ENCODE data around the gene ACCSL.

The ACCSL gene

GRCh38 chr11:44090539-44090938 is 42.8 kb downstream of the ACCSL start:
- Histone ChIP-seq H3K27me3 (ENCODE audit: control insufficient read depth in 1 of 2, insufficient read depth in 2 of 2, low read length in 2 of 2) (no peaks in the 10 kb centered on the region), H3K4me3 (ENCODE audit: low read depth in 1 of 2, low read length in 2 of 2) (no peak overlapping the region), H3K9me3 (ENCODE audit: control insufficient read depth in 1 of 2, low read length in 2 of 2) (no peaks in the 10 kb centered on the region), H3K9ac (ENCODE audit: low read depth in 1 of 2, low read length in 2 of 2) (no peak overlapping the region), H3K36me3 (ENCODE audit: control insufficient read depth in 1 of 2, insufficient read depth in 2 of 2, low read length in 2 of 2) (no peaks in the 10 kb centered on the region), H3K27ac (ENCODE audit: low read depth, low read length) (no peak overlapping the region), H3K4me1 (ENCODE audit: control insufficient read depth in 1 of 2, insufficient read depth in 2 of 2, low read length in 2 of 2) (peaks cover 0 to 3% of the 10 kb centered on the region in 2 donors)

DNA sequence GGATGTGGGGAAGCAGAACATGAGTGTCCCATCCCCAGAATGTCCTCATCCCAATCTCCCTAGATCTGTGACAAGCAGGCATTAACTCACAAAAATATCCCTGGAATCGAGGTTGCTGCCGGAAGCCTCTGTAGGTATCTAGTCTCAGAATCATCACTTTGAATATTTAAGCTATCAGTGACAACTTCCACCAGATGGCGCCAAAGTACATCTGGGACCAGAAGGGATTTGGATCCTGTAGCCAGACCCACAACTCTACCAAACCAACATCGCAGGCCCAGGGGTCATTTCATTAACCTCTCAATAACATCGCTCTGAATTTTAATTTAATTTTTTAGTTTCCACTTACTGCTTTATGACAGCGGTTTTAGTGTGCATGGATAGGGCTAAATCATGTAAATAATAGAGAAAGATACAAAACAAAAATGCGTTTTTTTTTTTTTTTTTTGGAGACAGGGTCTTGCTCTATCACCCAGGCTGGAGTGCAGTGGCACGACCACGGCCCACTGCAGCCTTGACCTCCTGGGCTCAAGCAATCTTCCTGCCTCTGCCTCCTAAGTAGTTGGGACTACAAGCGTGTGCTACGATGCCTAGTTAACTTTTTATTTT is 46.6 kb downstream of the ACCSL start:
- no peak overlapping the region for H3K27ac ChIP-seq (ENCODE audit: low read depth, low read length)
- H3K4me3 ChIP-seq (ENCODE audit: low read depth in 1 of 2, low read length in 2 of 2): no peak overlapping the region
- peaks cover 7 to 9% of the 10 kb centered on the region in 2 donors for H3K4me1 ChIP-seq (ENCODE audit: control insufficient read depth in 1 of 2, insufficient read depth in 2 of 2, low read length in 2 of 2)
- peaks cover 0 to 4% of the 10 kb centered on the region in 2 donors for H3K36me3 ChIP-seq (ENCODE audit: control insufficient read depth in 1 of 2, insufficient read depth in 2 of 2, low read length in 2 of 2)
- H3K9ac ChIP-seq (ENCODE audit: low read depth in 1 of 2, low read length in 2 of 2): no peak overlapping the region
- no peaks in the 10 kb centered on the region for H3K9me3 ChIP-seq (ENCODE audit: control insufficient read depth in 1 of 2, low read length in 2 of 2)
- H3K27me3 ChIP-seq (ENCODE audit: control insufficient read depth in 1 of 2, insufficient read depth in 2 of 2, low read length in 2 of 2): no peaks in the 10 kb centered on the region

- H3K27ac ChIP-seq (ENCODE audit: low read depth, low read length): peak within 1 kb of the TSS; percentile 54
- H3K4me1 ChIP-seq (ENCODE audit: control insufficient read depth in 1 of 2, insufficient read depth in 2 of 2, low read length in 2 of 2): peaks cover 7 to 9% of the 10 kb centered on the region in 2 donors
- H3K4me3 ChIP-seq (ENCODE audit: low read depth in 1 of 2, low read length in 2 of 2): peak within 1 kb of the TSS; percentile 75 to 83
- no peaks in the 10 kb centered on the region for H3K9me3 ChIP-seq (ENCODE audit: control insufficient read depth in 1 of 2, low read length in 2 of 2)
- H3K27me3 ChIP-seq (ENCODE audit: control insufficient read depth in 1 of 2, insufficient read depth in 2 of 2, low read length in 2 of 2): no peaks in the 10 kb centered on the region
- H3K36me3 ChIP-seq (ENCODE audit: control insufficient read depth in 1 of 2, insufficient read depth in 2 of 2, low read length in 2 of 2): peaks cover 0 to 4% of the 10 kb centered on the region in 2 donors
- H3K9ac ChIP-seq (ENCODE audit: low read depth in 1 of 2, low read length in 2 of 2): peak within 1 kb of the TSS; percentile 58 to 71
Observed at GRCh38 chr11:44095506-44096359, 48.0 kb downstream of the ACCSL start, which contains the start of gene EXT2. TSS of gene EXT2 (plus strand) at chr11:44095678. CDS start at chr11:44107713, 12,035 bp downstream.

DNA sequence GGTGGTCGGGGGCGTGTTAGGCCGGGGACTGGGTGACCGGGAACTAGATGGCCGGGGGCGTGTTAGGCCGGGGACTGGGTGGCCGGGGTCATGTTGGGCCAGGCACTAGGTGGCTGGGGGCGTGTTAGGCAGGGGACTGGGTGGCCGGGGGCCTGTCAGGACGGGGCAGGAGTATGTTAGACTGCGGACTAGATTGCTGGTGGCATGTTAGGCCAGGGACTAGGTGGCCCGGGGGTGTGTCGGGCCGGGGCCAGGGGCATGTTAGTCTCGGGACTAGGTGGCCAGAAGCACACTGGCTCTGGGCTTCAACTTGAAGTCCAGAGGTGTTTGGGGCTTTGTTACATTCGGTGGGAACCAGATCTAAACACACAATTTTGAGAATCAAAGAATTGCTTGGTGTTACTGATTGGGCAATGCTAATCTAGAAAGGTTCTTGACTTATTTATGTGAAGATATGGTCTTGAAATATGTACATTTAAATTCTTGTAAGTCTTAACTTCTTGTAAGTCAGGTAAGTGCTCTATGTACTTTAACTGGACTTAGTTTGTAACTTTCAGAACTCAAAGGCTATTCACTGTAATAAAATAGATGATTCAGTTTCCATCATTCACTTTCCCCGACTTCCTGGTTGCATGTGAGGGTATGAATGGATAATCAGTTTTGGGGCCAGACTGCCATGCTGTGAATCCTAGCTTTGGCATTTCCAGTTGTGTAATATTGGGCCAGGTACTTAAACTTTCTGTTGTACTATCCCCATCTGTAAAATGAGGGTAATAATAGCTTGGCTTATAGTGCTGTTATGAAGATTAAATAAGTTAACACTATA is 48.8 kb downstream of the ACCSL start:
- peak overlapping the region; percentile 58 to 71 for H3K9ac ChIP-seq (ENCODE audit: low read depth in 1 of 2, low read length in 2 of 2)
- H3K4me1 ChIP-seq (ENCODE audit: control insufficient read depth in 1 of 2, insufficient read depth in 2 of 2, low read length in 2 of 2): peaks cover 7 to 9% of the 10 kb centered on the region in 2 donors
- H3K27me3 ChIP-seq (ENCODE audit: control insufficient read depth in 1 of 2, insufficient read depth in 2 of 2, low read length in 2 of 2): no peaks in the 10 kb centered on the region
- peaks cover 0 to 4% of the 10 kb centered on the region in 2 donors for H3K36me3 ChIP-seq (ENCODE audit: control insufficient read depth in 1 of 2, insufficient read depth in 2 of 2, low read length in 2 of 2)
- H3K27ac ChIP-seq (ENCODE audit: low read depth, low read length): no peak overlapping the region
- peak overlapping the region; percentile 75 to 83 for H3K4me3 ChIP-seq (ENCODE audit: low read depth in 1 of 2, low read length in 2 of 2)
- H3K9me3 ChIP-seq (ENCODE audit: control insufficient read depth in 1 of 2, low read length in 2 of 2): no peaks in the 10 kb centered on the region

- Histone ChIP-seq H3K27ac (ENCODE audit: low read depth, low read length) (no peak overlapping the region), H3K27me3 (ENCODE audit: control insufficient read depth in 1 of 2, insufficient read depth in 2 of 2, low read length in 2 of 2) (no peaks in the 10 kb centered on the region), H3K9ac (ENCODE audit: low read depth in 1 of 2, low read length in 2 of 2) (no peak overlapping the region), H3K4me3 (ENCODE audit: low read depth in 1 of 2, low read length in 2 of 2) (no peak overlapping the region), H3K9me3 (ENCODE audit: control insufficient read depth in 1 of 2, low read length in 2 of 2) (no peaks in the 10 kb centered on the region), H3K36me3 (ENCODE audit: control insufficient read depth in 1 of 2, insufficient read depth in 2 of 2, low read length in 2 of 2) (peaks cover 0 to 4% of the 10 kb centered on the region in 2 donors), H3K4me1 (ENCODE audit: control insufficient read depth in 1 of 2, insufficient read depth in 2 of 2, low read length in 2 of 2) (peaks cover 7 to 9% of the 10 kb centered on the region in 2 donors)
Observed at GRCh38 chr11:44097821-44098220, 50.0 kb downstream of the ACCSL start.

- Histone ChIP-seq H3K27ac (ENCODE audit: low read depth, low read length) (no peak overlapping the region), H3K9ac (ENCODE audit: low read depth in 1 of 2, low read length in 2 of 2) (no peak overlapping the region), H3K4me3 (ENCODE audit: low read depth in 1 of 2, low read length in 2 of 2) (no peak overlapping the region), H3K9me3 (ENCODE audit: control insufficient read depth in 1 of 2, low read length in 2 of 2) (no peaks in the 10 kb centered on the region), H3K27me3 (ENCODE audit: control insufficient read depth in 1 of 2, insufficient read depth in 2 of 2, low read length in 2 of 2) (no peaks in the 10 kb centered on the region), H3K4me1 (ENCODE audit: control insufficient read depth in 1 of 2, insufficient read depth in 2 of 2, low read length in 2 of 2) (peaks cover 4 to 9% of the 10 kb centered on the region in 2 donors), H3K36me3 (ENCODE audit: control insufficient read depth in 1 of 2, insufficient read depth in 2 of 2, low read length in 2 of 2) (peaks cover 0 to 4% of the 10 kb centered on the region in 2 donors)
Observed at GRCh38 chr11:44101098-44101497, 53.3 kb downstream of the ACCSL start.

GRCh38 chr11:44104481-44105294 is 56.9 kb downstream of the ACCSL start:
- Histone ChIP-seq H3K27ac (ENCODE audit: low read depth, low read length) (no peak overlapping the region), H3K27me3 (ENCODE audit: control insufficient read depth in 1 of 2, insufficient read depth in 2 of 2, low read length in 2 of 2) (no peaks in the 10 kb centered on the region), H3K4me3 (ENCODE audit: low read depth in 1 of 2, low read length in 2 of 2) (no peak overlapping the region), H3K4me1 (ENCODE audit: control insufficient read depth in 1 of 2, insufficient read depth in 2 of 2, low read length in 2 of 2) (no peaks in the 10 kb centered on the region), H3K9me3 (ENCODE audit: control insufficient read depth in 1 of 2, low read length in 2 of 2) (no peaks in the 10 kb centered on the region), H3K9ac (ENCODE audit: low read depth in 1 of 2, low read length in 2 of 2) (no peak overlapping the region), H3K36me3 (ENCODE audit: control insufficient read depth in 1 of 2, insufficient read depth in 2 of 2, low read length in 2 of 2) (peaks cover 4 to 15% of the 10 kb centered on the region in 2 donors)

DNA sequence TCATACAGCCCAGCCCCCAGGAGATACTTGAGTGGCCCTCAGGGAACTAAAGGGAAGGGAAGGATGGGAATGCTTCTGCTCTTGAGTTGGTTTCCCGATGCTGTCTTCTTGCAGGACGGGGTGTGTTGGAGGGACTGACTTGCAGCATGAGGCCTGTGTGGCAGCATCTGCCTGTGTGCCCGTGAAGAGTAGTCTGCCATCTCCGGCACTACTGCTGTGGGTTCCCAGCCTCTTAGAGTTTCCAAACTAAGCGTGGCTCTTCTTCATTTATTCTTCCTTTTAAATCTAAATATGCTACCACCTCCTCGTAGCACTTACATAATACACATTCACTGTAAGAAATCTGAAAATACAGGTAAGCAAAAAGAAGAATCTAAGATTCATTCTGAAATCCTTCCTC is 60.5 kb downstream of the ACCSL start:
- no peaks in the 10 kb centered on the region for H3K9me3 ChIP-seq (ENCODE audit: control insufficient read depth in 1 of 2, low read length in 2 of 2)
- no peak overlapping the region for H3K4me3 ChIP-seq (ENCODE audit: low read depth in 1 of 2, low read length in 2 of 2)
- peaks cover 9 to 33% of the 10 kb centered on the region in 2 donors for H3K36me3 ChIP-seq (ENCODE audit: control insufficient read depth in 1 of 2, insufficient read depth in 2 of 2, low read length in 2 of 2)
- H3K27ac ChIP-seq (ENCODE audit: low read depth, low read length): no peak overlapping the region
- no peaks in the 10 kb centered on the region for H3K27me3 ChIP-seq (ENCODE audit: control insufficient read depth in 1 of 2, insufficient read depth in 2 of 2, low read length in 2 of 2)
- no peak overlapping the region for H3K9ac ChIP-seq (ENCODE audit: low read depth in 1 of 2, low read length in 2 of 2)
- no peaks in the 10 kb centered on the region for H3K4me1 ChIP-seq (ENCODE audit: control insufficient read depth in 1 of 2, insufficient read depth in 2 of 2, low read length in 2 of 2)

Data from duodenal mucosa (tissue), 2 donors.